ENCODE measurements around the gene GALR1.
"Not testable (repeated sequence)": the region's sequence is repeated elsewhere in the genome, so short reads cannot be mapped to it uniquely, and the experiment has no call there.

The GALR1 gene

DNA sequence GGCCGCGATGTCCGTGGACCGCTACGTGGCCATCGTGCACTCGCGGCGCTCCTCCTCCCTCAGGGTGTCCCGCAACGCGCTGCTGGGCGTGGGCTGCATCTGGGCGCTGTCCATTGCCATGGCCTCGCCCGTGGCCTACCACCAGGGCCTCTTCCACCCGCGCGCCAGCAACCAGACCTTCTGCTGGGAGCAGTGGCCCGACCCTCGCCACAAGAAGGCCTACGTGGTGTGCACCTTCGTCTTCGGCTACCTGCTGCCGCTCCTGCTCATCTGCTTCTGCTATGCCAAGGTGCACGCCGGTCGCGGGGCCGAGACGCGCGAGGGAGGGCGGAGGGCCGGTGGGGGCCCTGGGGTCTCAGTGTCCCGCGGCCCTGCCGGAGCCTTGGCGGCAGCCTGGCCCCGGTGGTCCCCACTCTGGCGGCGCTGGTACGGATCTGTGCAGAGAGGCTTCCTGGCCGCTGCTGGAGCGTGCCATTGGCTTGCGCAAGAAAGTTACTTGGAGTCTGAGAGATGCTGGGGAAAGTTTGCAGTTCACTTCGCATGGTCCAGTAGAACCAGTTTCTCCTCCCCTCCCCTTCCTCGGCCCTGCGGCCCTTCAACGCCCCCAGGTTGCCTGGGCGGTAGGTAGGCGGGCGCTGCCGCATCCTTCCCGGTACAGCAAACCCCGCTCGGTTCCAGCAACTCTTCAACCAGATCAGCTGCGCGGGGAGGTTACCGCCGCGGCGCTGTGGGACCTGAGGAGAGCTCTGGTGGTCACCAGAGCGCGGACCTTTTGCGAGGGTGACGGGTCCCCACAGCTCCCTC is 1.5 kb downstream of the GALR1 start:
- no peak for DNase-seq (ENCODE audit: low read depth, low spot score)

DNA sequence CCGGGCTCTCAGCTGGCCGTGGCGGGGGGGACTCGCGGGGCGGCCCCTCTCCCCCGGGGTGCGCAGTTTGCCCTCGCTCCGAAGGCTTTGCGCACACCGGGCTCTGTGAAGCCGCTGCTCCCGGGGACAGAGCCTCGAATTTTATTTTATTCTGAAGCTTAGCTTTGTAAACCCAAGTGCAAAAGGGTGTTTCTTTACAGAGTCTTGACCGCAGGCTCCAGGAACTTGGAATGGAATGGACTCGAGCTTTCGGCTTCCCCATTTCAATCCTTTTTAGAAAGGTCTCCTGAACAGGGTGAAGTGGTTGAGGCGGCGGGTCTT is 2.0 kb downstream of the GALR1 start:
- no peak for DNase-seq (ENCODE audit: low read depth, low spot score)

DNA sequence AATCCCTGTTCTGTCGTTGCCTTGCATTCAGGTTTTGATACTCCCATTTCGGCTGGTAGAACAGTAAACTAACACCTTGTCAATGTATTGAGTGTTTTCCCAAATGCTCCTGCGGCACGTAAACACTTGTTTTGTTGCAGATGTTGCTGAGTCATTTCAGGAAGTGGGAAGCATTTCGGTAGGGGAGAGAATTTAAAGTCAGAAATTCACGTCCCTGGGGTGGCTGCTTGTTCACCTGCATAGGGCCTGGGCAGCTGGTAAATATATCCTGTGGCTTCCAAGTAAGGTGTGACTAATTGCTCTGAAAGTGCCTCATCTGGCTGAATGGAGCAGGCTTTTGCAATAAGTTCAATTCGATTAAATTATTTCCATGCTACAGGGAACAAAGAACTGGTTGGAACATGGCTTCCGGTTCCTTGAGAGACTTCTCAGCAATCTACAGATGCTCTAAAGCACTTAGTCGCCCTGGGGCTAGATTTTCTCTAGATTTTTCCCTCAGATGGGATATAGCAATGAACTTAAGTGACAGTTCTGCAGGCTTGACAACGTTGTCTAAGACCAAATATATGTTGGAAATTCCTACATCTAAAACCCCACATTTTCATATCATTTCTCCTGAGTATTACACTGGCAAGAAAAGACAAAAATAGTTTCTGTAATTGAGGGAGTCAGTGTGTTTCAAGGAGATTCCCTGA is 5.2 kb downstream of the GALR1 start:
- no peak for DNase-seq (ENCODE audit: low read depth, low spot score)

DNA sequence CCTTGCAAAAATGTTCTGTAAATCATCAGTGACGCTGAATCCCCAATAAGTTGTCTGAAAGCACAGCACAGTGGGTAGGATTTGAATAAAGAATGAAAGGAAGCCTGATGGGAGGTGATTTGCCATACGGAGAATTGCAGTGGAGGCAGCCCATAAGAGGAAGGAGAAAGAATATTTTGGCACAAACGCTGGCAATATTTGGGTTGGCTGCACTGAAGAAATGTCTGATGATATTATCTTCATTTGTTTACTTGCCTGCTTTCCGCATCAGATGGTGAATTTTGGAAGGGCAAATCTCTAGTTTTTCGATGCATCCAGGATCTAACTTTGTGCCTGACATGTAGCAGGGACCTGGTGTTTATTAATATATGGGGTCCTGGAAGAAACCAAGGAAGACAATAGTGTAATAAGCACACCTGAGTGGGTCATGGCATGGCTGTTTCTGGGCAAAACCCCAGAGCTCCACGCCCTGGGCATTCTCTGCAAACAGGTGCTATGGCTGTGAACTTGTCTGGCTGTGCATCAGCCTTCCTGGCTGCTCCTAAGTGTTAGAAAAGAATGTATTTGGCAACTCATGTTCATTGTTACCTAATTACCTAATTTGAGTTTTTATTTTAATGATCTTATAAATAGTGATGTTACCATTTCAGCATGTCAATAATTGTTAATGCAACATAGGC is 5.9 kb downstream of the GALR1 start:
- no peak for DNase-seq (ENCODE audit: low read depth, low spot score)

DNA sequence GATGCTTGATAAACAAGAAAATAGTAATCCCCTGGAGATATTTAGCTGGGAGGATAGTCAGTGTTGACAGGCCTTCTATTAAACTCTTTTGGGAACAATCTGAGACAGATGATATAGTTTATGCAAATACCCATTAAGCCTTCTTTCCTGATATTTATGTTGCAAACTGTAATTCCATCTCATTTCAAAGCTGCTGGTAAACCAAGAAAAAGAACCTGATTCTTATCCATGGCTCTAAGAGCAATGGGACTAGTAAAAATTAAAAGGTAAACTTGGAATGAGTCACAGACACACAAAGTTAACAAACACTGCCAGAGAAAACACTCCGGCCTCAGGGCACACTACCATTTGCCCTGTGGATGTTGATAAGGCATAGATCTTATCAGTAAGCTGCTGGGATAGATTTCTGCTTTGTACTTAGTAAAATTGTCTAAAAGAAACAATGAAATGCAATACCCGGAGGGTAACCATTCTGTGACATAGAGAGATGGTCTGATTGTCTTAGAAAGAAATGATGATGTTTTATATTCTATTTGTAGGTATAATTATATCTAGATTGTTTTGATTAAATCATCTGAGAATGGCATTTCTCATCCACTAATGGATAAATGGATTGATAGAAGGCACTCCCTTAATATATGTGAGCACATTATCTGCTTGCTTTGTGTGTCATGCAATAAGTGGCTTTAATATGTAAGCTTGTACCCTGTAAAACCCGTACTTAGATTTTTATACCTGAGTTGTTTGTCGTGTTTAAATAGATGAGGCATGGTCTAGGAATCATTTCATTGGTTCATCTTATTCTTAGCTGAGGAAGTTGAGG is 13.2 kb downstream of the GALR1 start:
- DNase-seq (ENCODE audit: low read depth, low spot score) = no peak

DNA sequence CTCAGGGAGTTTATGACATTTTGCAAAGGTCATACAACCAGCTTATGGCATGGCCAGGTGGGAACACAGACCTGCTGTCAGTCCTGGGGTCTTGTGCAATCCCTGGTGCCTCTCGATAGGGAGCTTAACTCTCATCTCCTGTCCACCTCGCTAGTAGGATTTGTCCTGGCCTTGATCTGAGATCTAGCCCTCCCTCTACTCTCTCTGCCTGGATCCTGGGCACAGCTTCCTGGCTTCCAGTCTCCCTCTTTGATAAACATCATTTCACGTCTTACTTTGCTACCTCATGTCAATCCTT is 13.8 kb downstream of the GALR1 start:
- no peak for DNase-seq (ENCODE audit: low read depth, low spot score)

DNA sequence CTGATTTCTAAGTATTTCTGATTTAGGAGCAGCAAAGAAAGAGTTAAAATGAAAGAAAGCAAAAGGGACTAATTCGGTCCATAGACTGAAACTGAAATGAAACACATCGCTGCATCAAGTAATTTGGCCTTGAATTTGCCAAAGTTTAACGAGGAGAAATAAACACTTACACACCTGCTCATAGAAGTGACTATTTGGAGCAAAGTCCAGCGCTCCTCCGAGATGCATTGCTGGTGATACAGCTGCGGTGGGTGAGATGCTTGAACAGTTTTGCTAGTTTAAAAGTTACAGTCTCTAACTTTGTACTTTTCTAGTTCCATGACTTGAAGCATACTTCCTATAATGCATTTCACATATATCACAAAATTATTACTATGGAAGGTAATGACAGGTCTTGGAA is 18.3 kb downstream of the GALR1 start:
- no peak for DNase-seq (ENCODE audit: low read depth, low spot score)

DNA sequence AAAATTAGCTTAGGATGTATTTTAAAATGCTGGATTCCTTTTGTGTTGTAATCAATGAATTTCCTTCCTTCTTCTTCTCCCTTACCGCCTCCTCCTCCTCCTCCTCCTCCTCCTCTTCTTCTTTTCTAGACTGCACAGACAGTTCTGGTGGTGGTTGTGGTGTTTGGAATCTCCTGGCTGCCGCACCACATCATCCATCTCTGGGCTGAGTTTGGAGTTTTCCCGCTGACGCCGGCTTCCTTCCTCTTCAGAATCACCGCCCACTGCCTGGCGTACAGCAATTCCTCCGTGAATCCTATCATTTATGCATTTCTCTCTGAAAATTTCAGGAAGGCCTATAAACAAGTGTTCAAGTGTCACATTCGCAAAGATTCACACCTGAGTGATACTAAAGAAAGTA is 18.8 kb downstream of the GALR1 start:
- no peak for DNase-seq (ENCODE audit: low read depth, low spot score)

DNA sequence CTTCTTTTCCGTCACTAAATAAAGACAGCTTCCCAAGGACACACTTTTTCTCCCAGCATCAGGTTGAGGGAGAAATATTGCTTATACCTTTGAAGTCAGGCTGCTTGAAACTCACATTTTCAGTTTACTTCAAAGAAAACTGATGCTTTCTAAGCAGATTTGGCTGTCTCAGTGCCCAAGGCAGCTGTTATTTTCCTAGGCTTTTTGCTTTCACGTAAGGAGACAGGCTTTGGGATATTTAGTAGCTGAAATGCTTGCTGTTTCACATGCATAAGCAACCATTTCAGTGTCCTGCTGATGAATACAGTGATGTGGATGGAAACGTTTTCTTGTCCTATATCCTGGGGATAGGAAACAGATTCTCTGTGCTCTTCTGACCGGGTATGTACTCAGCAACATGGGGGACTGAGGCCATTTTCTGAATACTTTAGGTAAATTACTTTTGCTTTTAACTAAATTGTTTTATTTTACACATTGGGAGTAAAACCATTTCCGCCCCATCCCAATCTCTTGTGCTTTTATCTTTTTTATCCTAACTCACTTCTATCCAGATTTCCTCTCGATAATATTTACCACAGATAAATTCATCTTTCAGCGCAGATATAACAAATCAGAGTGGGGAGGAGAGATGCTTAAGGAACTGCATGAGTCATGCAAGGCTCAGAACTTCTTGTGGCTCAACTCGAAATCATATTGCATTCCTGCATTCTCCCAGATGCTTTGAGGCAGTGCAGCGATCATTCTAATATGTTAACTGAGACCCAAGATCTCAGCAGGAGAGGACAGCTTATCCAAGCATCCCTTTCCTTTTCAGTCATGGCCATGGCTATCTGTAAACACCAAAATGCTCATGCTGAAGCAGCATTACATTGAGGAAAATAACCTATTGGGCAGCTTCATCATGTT is 22.2 kb downstream of the GALR1 start:
- peak; percentile 12 for DNase-seq (ENCODE audit: low read depth, low spot score)

DNA sequence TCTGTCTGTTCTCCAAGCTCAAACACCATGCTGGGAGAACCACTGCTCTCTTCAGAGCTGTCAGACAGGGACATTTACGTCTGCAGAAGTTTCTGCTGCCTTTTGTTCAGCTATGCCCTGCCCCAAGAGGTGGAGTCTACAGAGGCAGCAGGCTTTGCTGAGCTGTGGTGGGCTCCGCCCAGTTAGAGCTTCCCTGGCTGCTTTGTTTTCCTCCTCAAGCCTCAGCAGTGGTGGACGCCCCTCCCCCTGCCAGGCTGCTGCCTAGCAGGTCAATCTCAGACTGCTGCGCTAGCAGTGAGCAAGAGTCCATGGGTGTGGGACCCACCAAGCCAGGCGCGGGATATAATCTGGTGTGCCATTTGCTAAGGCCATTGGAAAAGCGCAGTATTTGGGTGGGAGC is 41.2 kb downstream of the GALR1 start:
- DNase-seq (ENCODE audit: low read depth, low spot score) = not testable (repeated sequence)

DNA sequence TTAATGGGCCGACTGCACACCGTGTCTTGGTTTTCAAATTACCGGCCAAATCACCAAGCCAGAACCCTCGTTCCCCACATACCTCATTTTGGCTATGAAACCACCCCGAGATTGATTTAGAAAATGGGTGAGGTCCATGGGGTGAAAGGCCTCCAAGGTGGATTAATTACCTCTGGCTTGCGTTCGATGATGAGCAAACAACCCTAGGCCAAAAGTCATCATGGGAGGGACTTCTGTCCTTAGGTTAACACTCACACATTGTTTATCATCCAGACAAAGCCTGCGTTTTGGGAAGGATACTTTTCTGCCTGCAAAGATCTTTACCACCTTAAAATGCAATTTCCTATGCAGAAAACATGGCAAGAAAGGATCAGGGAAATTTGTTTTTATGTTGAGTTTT is 48.5 kb downstream of the GALR1 start:
- no peak for DNase-seq (ENCODE audit: low read depth, low spot score)

DNA sequence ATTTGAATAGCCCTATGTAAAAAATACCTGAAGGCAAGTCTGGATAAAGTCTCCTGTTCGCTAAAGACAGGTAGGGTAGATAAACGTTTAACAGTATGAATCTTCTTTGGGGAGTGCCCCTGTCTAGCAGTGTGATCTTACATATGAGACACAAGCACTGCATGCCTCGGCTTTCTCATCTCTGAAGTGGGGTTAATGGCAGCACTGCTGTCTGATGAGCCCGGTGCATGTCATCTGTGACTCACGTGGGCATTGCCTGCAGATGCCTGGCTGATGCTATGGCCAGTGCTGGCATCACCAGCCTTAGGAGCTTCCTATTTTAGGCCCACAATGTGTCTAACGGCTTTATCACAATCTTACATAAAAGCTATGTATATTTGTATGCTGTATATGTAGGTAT is 50.1 kb downstream of the GALR1 start:
- no peak for DNase-seq (ENCODE audit: low read depth, low spot score)

DNA sequence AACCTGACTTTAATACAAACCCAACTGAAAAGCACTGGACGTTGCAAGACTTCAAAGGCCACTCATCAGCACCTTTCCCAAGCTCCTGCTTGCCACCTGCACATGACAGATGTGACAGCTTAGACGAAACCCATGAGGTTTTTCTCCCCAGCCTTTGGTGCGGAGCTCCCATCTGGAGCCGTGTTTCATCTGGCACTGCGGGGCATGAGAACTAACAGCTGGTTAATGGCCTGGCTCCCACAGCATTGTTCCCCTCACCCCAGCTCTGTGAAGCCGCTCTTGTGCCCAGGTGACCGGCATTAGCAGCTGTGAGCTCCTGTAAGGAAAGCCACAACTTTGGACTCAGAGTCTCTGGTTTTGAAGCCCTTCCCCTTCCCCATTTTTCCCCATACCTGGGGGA is 50.9 kb downstream of the GALR1 start:
- no peak for DNase-seq (ENCODE audit: low read depth, low spot score)

DNA sequence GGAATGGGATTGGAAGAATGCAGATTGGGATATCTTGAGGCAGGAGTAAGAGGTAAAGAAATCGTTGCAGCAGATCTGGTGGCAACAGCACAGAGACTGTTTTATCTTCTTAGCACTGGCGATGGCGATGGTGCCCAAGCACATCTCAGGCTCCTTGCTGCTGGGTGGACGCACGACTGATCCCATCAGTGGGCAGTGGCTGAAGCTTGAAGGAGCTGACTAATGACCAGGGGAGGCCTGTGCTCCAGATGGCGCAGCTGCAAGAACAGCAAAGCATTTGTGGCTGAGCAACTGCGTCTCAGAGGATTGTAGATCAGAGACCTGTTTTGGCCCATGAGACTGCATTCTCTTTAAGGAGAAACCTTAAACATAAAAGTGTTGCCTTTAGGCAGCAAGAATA is 54.6 kb downstream of the GALR1 start:
- no peak for DNase-seq (ENCODE audit: low read depth, low spot score)

DNA sequence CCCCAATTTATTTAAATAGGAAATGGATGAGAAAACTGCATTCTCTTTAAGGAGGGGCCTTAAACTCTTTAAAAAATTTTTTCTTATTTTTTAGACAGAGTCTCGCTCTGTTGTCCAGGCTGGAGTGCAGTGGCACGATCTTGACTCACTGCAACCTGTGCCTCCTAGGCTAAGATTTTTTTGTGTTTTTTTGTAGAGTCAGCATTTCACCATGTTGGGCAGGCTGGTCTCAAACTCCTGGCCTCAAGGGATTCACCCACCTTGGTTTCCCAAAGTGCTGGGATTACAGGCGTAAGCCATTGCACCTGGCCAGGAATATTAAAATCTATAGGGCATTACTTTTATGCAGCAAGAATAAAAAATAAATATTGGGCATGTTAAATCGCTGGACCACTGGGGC is 56.0 kb downstream of the GALR1 start:
- no peak for DNase-seq (ENCODE audit: low read depth, low spot score)

DNA sequence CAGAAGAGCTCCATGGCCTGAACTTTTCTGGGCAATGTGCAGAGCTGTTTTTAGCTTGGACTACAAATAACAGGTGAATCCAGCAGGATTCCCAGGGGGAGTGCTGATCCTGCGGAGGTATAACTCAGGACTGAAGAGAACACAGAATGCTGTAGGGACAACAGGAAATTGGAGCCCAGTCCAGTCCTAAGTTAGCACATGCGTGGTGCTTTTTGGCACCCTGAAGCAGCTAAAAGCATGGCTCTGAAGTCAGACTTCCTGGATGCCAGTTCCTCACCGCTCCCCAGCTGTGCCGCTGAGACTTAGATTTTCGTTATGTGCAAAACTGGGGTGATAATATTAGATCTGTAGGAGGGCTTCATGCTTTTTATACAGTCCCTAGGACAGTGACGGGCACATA is 58.6 kb downstream of the GALR1 start:
- no peak for DNase-seq (ENCODE audit: low read depth, low spot score)

DNA sequence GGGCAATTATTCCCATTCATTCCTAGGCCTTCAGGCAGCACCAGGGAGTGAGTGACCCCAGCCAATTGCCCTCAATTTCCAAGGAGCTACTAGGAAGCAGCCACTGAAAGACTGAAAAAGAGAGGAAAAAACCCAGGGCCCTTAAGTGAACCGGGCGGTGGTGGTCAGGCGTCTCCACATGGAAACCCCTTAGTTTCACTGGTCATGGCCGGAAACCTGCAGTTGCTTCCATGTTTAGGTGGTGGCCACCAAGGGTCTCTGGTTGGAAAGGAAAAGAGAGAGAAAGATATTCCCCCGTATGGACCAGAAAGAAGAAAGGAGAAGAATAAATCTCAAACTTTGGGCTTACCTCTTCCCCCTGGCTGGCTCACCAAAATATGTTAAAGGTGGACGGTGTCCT is 64.9 kb downstream of the GALR1 start:
- no peak for DNase-seq (ENCODE audit: low read depth, low spot score)

DNA sequence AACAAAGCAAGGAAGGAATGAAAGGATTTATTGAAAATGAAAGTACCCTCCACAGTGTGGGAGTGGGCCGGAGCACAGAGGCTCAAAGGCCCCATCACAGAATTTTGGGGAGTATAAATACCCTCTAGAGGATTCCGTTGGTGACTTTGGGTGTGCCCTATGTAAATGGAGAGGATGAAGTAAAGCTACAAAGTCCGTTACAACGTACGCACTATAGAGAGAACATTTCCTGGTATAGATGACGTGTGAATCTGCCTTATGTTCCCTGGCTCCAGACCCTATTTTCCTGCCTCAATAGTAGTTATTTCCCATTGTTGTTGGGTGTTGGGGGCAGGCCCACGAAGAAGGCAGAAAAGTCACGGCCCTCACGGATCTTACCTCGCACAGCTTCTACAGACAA is 65.3 kb downstream of the GALR1 start:
- DNase-seq (ENCODE audit: low read depth, low spot score) = no peak

DNA sequence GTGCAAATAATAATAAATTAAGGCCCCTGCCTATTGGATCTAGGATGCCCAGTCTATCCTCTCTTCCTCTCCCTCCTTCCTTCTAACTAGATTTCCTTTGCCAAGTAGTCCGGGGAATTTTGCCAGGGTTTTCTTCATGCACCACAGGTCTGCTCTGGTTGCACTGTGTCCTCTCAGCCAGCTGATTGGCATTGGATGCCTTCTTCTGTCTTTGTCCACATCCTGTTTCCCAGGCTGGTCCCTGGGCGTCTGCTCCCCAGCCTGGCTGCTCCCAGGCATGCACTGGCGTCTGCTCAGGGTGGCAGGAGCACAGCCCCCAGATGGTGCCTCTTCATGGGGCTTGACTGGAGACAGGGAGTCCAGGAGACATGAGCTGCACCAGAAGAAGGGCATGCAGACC is 66.4 kb downstream of the GALR1 start:
- DNase-seq (ENCODE audit: low read depth, low spot score) = no peak

DNA sequence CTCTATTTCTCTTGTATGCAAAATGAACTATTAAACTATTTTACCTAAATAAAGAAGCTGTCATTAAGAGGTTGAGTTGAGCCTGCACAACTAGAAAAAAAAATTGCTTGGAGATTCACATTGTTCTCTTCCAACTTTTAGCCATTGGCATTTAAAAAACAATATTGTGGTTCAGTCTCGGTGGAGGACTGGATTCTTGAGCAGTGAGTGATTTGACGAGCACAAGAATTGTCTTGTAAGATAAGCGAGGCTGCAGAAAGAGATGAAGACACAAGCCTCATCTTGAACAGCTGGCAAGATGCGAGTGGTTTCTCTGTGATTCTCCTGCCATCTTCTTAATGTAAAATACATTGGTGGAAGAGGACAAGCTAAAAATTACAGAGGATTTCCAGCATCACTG is 67.0 kb downstream of the GALR1 start:
- no peak for DNase-seq (ENCODE audit: low read depth, low spot score)

DNA sequence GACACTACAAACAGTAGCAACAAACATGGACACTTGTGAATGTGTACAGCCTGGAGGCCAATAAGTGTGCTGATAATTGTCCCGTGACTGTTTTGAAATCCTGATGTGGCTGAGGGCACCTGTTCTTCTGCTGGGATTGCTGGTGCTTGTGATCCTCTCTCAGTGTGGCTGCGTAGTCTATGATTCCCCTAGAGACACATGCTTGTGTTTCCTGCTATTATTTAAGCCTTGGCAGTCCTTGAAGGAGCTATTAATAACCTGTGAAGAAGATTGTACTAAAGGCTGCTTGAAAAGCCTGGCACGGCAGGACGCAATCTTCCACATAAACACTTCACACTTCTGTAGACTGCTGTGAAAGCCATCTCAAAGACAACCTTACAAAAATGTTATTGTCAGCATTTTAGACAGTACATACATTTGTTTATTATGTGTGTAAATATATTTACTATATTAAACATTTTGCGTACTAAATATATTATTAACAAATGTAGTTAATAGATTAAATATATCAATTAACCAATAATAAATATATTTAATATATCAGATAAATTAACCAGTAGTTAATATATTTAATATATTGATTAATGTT is 71.4 kb downstream of the GALR1 start:
- DNase-seq (ENCODE audit: low read depth, low spot score) = no peak

All from brain pericyte (primary cell).